Endothelial cell of umbilical vein (primary cell): ENCODE data around the gene TECTB. TPM values are rescaled to one million over a fixed set of nuclear protein-coding genes. Genes with fewer than 3 reads are reported as not detected.

ENCODE experiments used
- BruUV-seq: library from RNA; stranded (reverse); fragments of 400-500 nt; replicated peaks from 2 replicates; lab custom pipeline; 2021; lab: Mats Ljungman, UMichigan
- CTCF ChIA-PET: fragments of 300-600, 350-600 bp; sonication (Branson Sonifier 250); formaldehyde crosslinking; loops from one replicate; lab custom pipeline; 2021; ENCODE audit warnings: antibody characterized with exemption, inconsistent platforms; lab: Charles Lee
- POLR2A ChIA-PET: fragments of 300-600, 350-600 bp; sonication (Branson Sonifier 250); formaldehyde crosslinking; loops from one replicate; lab custom pipeline; 2021; ENCODE audit warnings: antibody characterized with exemption, inconsistent platforms; lab: Charles Lee
- DNase-seq: peaks from one replicate; pipeline ENCODE4 v3.0.0-alpha.2; 2011; ENCODE audit warnings: low read depth, low spot score
- FAIRE-seq: peaks from 2 replicates; lab custom pipeline; 2011; peaks lifted over from hg19 to GRCh38; lab: Jason Lieb, UNC
- H2AFZ ChIP-seq: 2 replicates; pipeline ENCODE4 v1.6.0; 2012; ENCODE audit warnings: low read depth, low read length, control low read depth, inconsistent platforms
- H3K27ac ChIP-seq: 2 replicates; pipeline ENCODE4 v1.5.1; 2011; ENCODE audit warnings: low read depth, mild to moderate bottlenecking, control low read depth, low read length, moderate library complexity; ENCODE audit not compliant: insufficient read depth
- H3K27me3 ChIP-seq, 2 experiments: 2 replicates each; pipeline versions ENCODE4 v1.6.0 to v1.6.1; 2011; ENCODE audit warnings: low read length in 2 of 2, mixed read lengths in 1 of 2; ENCODE audit not compliant: control insufficient read depth in 2 of 2, insufficient read depth in 2 of 2
- H3K36me3 ChIP-seq, 2 experiments: 2 replicates in 1 of 2; 3 replicates in 1 of 2; pipeline ENCODE4 v1.5.1; 2011; ENCODE audit warnings: low read length in 2 of 2, mild to moderate bottlenecking in 1 of 2, moderate library complexity in 1 of 2; ENCODE audit not compliant: control insufficient read depth in 2 of 2, insufficient read depth in 2 of 2; ENCODE audit errors: extremely low read depth in 1 of 2
- H3K4me1 ChIP-seq: 3 replicates; pipeline ENCODE4 v1.5.1; 2011; ENCODE audit warnings: mild to moderate bottlenecking, low read length; ENCODE audit not compliant: control insufficient read depth, insufficient read depth; ENCODE audit errors: extremely low read depth
- H3K4me2 ChIP-seq: 2 replicates; pipeline ENCODE4 v1.6.1; 2011; ENCODE audit warnings: low read length, control low read depth, mixed read lengths; ENCODE audit not compliant: insufficient read depth
- H3K4me3 ChIP-seq, 3 experiments: fragments of 200-600 bp in 1 of 3; sonication (generic), shearing (Covaris generic) in 1 of 3; replicated peaks in 1 of 3; 2 replicates each; pipeline ENCODE4 v1.5.1; 2011 to 2016; ENCODE audit warnings: control low read depth in 3 of 3, low read length in 3 of 3, mild to moderate bottlenecking in 2 of 3, inconsistent platforms in 1 of 3, low read depth in 1 of 3, moderate library complexity in 1 of 3; ENCODE audit not compliant: insufficient read depth in 1 of 3
- H3K79me2 ChIP-seq: 2 replicates; pipeline ENCODE4 v1.6.0; 2012; ENCODE audit warnings: low read length, inconsistent platforms; ENCODE audit not compliant: control insufficient read depth, insufficient read depth
- H3K9ac ChIP-seq: replicated peaks from 2 replicates; pipeline ENCODE3; 2011; ENCODE audit warnings: low read length, control low read depth; ENCODE audit not compliant: insufficient read depth; ENCODE audit errors: extremely low read depth
- H3K9me1 ChIP-seq: replicated peaks from 3 replicates; pipeline ENCODE4 v1.6.0; 2011; ENCODE audit warnings: mild to moderate bottlenecking, low read length; ENCODE audit not compliant: control insufficient read depth, insufficient read depth; ENCODE audit errors: extremely low read depth
- H3K9me3 ChIP-seq: replicated peaks from 2 replicates; pipeline ENCODE4 v1.5.1; 2012; ENCODE audit warnings: low read length, inconsistent platforms; ENCODE audit not compliant: control insufficient read depth, insufficient read depth
- H4K20me1 ChIP-seq: replicated peaks from 2 replicates; pipeline ENCODE3; 2011; ENCODE audit warnings: mild to moderate bottlenecking, low read length; ENCODE audit not compliant: control insufficient read depth, insufficient read depth; ENCODE audit errors: extremely low read depth
- EZH2 ChIP-seq: IDR thresholded peaks from 2 replicates; pipeline ENCODE4 v1.6.1; 2012; ENCODE audit warnings: borderline replicate concordance, low read depth, mild to moderate bottlenecking, moderate library complexity, low read length, inconsistent platforms; ENCODE audit not compliant: severe bottlenecking
- FOS ChIP-seq: IDR thresholded peaks from 2 replicates; pipeline ENCODE4 v1.6.1; 2011; ENCODE audit warnings: mild to moderate bottlenecking, low read length, moderate library complexity, borderline replicate concordance; ENCODE audit not compliant: insufficient read depth
- GATA2 ChIP-seq: IDR thresholded peaks from 2 replicates; pipeline ENCODE4 v1.7.0; 2011; ENCODE audit warnings: low read depth, mild to moderate bottlenecking, moderate library complexity, mixed read lengths, low read length; ENCODE audit not compliant: insufficient read length, insufficient read depth
- JUN ChIP-seq: IDR thresholded peaks from 2 replicates; pipeline ENCODE4 v1.6.1; 2011; ENCODE audit warnings: borderline replicate concordance, low read depth; ENCODE audit not compliant: insufficient read length, insufficient read depth
- MYC ChIP-seq: IDR thresholded peaks from one replicate; pipeline ENCODE4 v1.6.1; 2011; ENCODE audit warnings: mild to moderate bottlenecking, low read depth, low read length
- POLR2A ChIP-seq: IDR thresholded peaks from 2 replicates; pipeline ENCODE4 v1.6.1; 2012; ENCODE audit warnings: low read depth, mild to moderate bottlenecking, control low read depth, low read length
- POLR2AphosphoS5 ChIP-seq: IDR thresholded peaks from 2 replicates; pipeline ENCODE4 v1.6.1; 2012; ENCODE audit warnings: low read depth, mild to moderate bottlenecking, control low read depth, low read length, moderate library complexity; ENCODE audit not compliant: insufficient read depth
- dilution Hi-C: fragments of 300-500 bp; cut with MboI; formaldehyde crosslinking; loops from one replicate; pipeline ENCODE4 v1.15.0; 2019; ENCODE audit warnings: low sequenced_read_pairs; ENCODE audit not compliant: extremely low pct_ligation_motif_present
- intact Hi-C: fragments of 100-400 bp; cut with micrococcal nuclease; formaldehyde crosslinking; loops from one replicate; pipeline ENCODE4 v1.10.0; 2022
- polyA plus RNA-seq, 4 experiments: library from polyadenylated mRNA; depleted of rRNA in 3 of 4; stranded (reverse) in 3 of 4; unstranded in 1 of 4; fragments of >200 nt; gene quantifications; 2 replicates each; pipeline versions ENCODE4 v1.2.1 to v1.2.3, GENCODE V29; 2011 to 2012; ENCODE audit warnings: missing spikeins in 1 of 4
- total RNA-seq: library from RNA; stranded (reverse); gene quantifications from 2 replicates; pipeline ENCODE4 v1.2.3, GENCODE V29; 2021
- TF ChIP-seq, protein P1 (sequence below): IDR thresholded peaks from 2 replicates; pipeline ENCODE4 v1.6.1; 2011; ENCODE audit not compliant: insufficient read depth, insufficient read length
- TF ChIP-seq, protein P2 (sequence below), 2 donors: IDR thresholded peaks; 1 replicate in 1 of 2; 2 replicates in 1 of 2; pipeline ENCODE4 v1.5.1; 2011; ENCODE audit warnings: low read length in 2 of 2, mild to moderate bottlenecking in 2 of 2, moderate library complexity in 2 of 2, control low read depth in 1 of 2, inconsistent platforms in 1 of 2, low read depth in 1 of 2; ENCODE audit not compliant: insufficient read depth in 1 of 2; ENCODE audit errors: extremely low read depth in 1 of 2

Gene TECTB
- total and polyA plus RNA-seq, 2 donors (not counting 3 experiments of a cell fraction or from before 2014, with no cell fraction given) = not detected

DNA sequence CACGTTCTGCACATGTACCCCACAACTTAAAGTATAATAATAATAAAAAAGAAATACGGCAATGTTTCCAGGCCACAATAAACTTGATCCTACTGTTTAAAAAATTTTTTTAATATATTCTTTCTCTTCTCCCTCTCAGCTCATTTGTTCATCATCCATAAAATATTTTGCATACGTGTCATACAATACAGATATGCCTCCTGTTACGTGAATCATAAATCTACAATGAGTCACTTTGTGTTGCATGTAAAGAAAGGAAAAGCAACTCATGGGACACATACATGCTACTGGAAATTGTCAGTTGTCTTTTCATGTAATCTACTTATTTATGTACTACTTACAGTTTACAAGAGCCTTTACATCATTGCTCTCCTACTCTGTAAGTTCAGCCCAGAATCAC lies 1.1 kb upstream of the TECTB start:
- no peaks in the 10 kb centered on the region for H3K27me3 ChIP-seq
- no peaks in the 10 kb centered on the region for H4K20me1 ChIP-seq
- intact Hi-C loops = no loop called here
- TF ChIP-seq JUN (no peak), POLR2AphosphoS5 (no peak), MYC (no peak), EZH2 (no peak), POLR2A (no peak), FOS (no peak), GATA2 (no peak)
- TF ChIP-seq, protein P1, sequence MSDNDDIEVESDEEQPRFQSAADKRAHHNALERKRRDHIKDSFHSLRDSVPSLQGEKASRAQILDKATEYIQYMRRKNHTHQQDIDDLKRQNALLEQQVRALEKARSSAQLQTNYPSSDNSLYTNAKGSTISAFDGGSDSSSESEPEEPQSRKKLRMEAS = no peak
- TF ChIP-seq, protein P2, sequence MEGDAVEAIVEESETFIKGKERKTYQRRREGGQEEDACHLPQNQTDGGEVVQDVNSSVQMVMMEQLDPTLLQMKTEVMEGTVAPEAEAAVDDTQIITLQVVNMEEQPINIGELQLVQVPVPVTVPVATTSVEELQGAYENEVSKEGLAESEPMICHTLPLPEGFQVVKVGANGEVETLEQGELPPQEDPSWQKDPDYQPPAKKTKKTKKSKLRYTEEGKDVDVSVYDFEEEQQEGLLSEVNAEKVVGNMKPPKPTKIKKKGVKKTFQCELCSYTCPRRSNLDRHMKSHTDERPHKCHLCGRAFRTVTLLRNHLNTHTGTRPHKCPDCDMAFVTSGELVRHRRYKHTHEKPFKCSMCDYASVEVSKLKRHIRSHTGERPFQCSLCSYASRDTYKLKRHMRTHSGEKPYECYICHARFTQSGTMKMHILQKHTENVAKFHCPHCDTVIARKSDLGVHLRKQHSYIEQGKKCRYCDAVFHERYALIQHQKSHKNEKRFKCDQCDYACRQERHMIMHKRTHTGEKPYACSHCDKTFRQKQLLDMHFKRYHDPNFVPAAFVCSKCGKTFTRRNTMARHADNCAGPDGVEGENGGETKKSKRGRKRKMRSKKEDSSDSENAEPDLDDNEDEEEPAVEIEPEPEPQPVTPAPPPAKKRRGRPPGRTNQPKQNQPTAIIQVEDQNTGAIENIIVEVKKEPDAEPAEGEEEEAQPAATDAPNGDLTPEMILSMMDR (IDR thresholded peaks at IDR 0.05; ENCODE audit: extremely low read depth in 1 of 2, insufficient read depth in 1 of 2, low read depth in 1 of 2, low read length in 2 of 2) = no peak
- no peaks in the 10 kb centered on the region for H3K4me1 ChIP-seq
- no TSS peak for BruUV-seq
- H3K9me1 ChIP-seq = no peaks in the 10 kb centered on the region
- no peak overlapping the region for H3K9ac ChIP-seq
- H3K79me2 ChIP-seq = no peaks in the 10 kb centered on the region
- dilution Hi-C loops = no loop called here
- H3K27ac ChIP-seq = no peak overlapping the region
- no peak for FAIRE-seq
- H3K4me3 ChIP-seq = no peak overlapping the region
- no peaks in the 10 kb centered on the region for H3K9me3 ChIP-seq
- H3K4me2 ChIP-seq = no peak overlapping the region
- CTCF ChIA-PET = no interaction called here
- no peak overlapping the region for H2AFZ ChIP-seq
- no peak for DNase-seq
- POLR2A ChIA-PET = no interaction called here
- H3K36me3 ChIP-seq = no peaks in the 10 kb centered on the region
